ENCODE measurements around the gene IL6ST.
A peak's percentile ranks its signal among the peaks of the same experiment; 100 is the strongest.
"Not testable (repeated sequence)": the region's sequence is repeated elsewhere in the genome, so short reads cannot be mapped to it uniquely, and the experiment has no call there.

Gene IL6ST

DNA sequence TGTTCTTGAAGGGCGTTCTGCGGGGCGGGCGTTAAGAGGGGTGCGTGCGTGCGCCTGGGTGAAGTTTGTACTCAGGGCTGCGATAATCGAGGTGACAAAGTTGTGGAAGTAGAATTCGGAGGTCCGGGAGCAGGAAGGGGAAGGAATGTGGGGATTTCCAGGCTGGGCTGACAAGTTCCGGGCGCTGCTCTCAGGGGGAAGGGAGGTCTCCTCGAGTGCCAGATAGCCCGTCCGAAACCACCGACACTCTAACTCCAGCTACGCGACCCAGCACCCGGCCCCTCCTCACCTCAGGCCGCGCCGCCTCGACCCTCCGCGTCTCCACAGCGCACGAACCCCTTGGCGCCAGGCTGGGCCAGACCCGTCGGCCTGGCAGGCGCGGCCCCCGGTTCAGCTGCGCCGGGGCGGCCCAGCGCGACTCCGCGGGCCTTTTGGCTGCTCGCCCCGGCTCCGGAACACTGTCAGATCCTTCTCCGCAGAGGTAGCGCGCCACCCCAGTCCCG lies at the start of gene IL6ST:
TSS of gene IL6ST (minus strand) at position 469 of the 503 bp plus-strand sequence. CDS start 18,685 bp downstream, outside the sequence.
- peak in 1 of 2 donors; percentile 56 for DNase-seq

DNA sequence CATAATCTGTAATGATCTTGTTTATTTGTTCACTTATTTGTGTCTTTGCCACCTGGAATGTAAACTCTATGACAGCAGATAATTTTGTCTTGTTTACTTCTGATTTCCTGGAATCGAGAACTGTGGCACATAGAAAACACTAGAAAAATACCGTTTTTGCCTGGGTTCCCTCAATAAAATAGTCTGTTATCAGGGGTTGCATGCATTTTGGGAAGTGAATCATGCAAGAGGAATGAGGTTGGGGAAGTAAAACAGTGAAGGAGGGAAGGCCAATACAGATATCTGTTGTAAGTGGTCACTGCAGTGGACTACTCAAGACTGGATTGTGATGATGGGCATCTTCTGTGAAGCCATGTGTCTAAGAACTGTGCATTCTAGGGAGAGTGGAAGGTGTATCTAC lies 45.2 kb upstream of the IL6ST start:
- no peak for DNase-seq

DNA sequence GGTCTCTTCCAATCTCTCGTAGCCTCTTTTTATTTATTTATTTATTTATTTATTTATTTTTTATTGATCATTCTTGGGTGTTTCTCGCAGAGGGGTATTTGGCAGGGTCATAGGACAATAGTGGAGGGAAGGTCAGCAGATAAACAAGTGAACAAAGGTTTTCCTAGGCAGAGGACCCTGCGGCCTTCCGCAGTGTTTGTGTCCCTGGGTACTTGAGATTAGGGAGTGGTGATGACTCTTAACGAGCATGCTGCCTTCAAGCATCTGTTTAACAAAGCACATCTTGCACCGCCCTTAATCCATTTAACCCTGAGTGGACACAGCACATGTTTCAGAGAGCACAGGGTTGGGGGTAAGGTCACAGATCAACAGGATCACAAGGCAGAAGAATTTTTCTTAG lies 43.4 kb upstream of the IL6ST start:
- DNase-seq, result not testable (repeated sequence)

DNA sequence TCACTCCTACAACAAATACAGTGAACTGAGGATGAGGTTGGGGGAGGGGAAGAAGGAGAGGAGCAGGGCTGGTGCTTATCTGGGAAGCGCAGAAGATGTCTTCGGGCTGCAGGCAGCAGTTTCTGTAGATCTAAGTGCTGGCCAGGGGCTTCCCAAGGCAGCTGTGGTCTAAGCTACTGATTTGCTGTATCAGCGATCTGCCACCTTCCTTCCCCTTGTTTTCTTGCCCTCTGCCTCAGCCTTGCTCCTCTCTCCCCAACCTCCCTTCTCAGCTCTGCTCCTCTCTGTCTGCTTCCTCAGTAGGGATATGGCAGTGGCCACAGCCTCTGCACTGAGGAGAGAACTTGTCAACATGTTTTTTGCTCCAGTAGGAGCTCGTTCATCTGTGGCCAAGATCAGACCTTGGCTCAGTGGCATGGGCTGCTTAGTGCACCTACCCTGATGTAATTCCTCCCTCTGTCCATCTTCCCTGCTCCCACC lies 42.8 kb upstream of the IL6ST start:
- DNase-seq, result no peak

DNA sequence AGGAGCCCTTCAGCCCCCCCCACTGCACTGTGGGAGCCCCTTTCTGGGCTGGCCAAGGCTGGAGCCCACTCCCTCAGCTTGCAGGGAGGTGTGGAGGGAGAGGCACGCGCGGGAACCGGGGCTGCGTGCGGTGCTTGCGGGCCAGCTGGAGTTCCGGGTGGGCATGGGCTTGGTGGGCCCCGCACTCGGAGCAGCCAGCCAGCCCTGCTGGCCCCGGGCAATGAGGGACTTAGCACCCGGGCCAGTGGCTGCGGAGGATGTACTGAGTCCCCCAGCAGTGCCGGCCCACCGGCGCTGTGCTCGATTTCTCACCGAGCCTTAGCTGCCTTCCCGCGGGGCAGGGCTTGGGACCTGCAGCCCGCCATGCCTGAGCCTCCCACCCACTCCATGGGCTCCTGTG lies 40.6 kb upstream of the IL6ST start:
- DNase-seq, result not testable (repeated sequence)

DNA sequence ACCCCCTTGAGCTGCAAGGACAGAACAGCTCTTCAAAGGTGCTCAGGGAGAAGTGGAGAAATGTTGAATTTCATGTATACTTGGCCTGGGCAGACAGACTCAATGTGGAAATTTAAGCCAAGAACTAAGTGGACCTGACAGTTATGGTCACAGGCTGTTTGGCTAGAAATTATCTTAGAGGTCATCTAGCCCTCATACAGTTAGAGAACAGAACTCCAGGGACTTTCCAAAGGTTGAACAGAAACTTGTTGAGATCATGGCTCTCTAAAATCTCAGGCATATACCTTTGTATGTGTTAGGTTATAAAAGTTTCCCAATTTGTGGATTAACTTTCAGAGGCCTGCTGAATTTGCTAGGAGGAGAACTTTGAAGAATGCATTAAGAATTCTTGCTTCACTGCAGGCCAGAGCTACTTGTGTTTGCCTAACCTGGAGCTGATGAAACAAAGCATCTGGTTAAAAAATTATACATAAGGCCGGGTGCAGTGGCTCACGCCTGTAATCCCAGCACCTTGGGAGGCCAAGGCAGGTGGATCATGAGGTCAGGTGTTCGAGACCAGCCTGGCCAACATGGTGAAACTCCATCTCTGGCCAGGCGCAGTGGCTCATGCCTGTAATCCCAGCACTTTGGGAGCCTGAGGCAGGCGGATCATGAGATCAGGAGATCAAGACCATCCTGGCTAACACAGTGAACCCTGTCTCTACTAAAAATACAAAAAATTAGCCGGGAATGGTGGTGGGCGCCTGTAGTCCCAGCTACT lies 35.3 kb upstream of the IL6ST start:
- not testable (repeated sequence) for DNase-seq

DNA sequence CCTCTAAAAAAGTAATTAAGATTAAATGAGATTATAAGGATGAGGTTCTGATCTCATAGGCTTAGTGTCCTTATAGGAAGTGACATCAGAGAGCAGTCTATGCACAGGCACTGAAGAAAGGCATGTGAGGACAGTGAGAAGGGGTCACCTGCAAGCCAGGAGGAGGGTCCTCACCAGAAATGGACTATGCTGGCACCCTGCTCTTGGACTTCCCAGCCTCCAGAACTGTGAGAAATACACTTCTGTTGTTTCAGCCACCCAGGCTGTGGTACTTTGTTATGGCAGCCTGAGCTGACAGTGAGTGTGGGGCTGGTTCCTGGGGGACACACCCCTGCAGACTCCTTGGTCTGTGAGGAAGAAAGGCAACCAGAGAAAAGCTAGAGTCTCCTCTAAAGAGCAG lies 34.7 kb upstream of the IL6ST start:
- no peak for DNase-seq

DNA sequence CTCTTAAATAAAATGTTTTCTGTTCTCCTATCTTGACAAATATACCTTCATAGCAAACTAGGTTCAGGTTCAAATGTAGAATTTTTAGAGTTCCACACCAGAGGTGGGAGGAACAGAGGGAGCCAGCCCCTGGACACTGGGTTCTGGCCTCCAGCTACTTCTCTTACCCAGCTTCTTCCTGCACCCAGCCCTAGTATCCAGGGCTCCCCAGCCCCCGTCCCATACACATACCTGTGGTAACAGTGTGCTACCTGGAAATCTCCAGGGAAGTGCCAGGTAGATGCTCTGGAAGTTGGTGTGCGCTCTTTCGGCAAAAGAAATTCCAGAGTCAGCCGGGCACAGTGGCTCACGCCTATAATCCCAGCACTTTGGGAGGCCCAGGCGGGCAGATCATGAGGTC lies 33.9 kb upstream of the IL6ST start:
- no peak for DNase-seq

DNA sequence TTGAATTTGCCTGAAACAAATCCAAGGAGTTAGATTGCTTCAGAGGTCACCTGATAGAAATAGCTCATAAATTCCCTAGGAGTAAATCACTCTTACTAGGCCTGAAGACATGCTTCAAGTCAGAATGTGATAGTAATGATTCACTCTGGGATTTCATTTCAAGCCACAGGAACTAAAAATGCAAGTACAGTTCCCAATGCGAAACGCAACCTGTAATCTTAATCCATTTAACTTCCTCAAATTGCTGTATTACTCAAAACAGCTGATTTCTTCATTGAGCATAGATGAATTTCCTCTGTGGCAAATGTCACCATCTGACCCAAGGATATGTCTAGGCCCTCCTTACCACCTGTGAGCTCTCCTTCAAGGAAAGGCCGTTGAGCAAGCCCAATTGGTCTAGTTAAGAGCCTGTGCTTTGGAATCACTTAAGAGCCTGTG lies 32.1 kb upstream of the IL6ST start:
- DNase-seq, result no peak

DNA sequence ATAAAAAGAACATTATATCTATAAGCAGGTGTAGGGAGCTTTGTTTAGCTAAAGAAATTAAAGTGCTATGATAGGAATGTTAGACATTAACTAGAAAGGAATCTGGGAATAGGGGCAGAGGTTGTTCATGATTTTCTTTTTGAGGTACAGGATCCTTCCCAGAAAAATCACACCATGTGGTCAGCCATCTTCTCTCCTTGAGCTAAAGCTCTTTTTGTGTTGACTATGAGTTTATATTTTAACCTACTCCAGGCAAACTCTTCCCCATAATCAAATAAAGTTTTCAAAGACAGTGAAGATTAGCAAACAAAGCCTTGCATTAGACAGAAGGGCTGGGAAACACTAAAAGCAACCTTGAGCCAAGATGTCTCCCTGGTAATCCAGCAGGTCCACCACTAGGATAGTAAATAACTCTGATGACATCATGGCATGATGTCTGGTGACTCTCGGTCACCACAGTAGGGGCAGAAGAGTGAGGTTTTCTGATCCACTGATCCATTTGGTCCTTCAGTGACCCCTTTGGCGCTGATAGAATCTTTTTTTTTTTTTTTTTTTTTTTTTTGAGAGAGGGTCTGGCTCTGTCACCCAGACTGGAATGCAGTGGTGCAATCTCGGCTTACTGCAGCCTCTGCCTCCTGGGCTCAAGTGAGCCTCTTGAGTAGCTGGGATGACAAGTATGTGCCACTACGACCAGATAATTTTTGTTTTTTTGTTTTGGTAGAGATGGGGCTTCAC lies 30.6 kb upstream of the IL6ST start:
- DNase-seq, result no peak

DNA sequence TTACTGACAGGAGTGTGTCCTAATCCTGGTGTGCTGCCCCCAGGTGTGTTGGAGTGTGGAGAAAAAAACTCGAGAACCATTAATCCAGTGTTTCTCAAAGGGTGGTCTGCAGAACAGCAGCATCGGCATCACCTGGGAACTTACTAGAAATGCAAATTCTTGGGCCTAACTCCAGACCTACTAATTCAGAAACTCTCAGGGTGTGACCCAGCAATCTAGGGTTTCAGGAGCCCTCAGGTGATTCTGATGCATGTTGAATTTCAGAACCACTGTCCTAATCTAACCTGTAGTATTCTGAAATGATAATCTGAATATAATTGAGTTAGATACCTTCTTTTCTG lies 30.0 kb upstream of the IL6ST start:
- no peak for DNase-seq

DNA sequence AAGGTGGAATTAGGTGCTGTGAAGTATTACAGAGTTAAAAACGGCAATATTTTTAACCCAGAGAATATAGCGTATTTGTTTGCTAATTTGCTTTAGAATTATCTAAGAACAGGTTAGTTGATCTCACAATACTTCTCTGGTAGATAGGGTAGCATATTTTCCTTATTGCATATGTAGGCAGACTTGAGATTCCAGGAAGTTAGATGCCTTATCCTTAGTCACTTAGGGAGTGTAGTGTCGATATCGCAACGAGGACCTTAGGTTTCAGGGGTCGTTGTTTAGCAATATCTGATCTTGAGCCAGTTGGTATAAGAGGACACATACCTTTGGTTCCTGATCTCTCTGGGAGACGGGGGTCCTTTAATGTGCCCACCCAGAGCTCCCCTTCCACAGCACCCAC lies 28.5 kb upstream of the IL6ST start:
- no peak for DNase-seq

DNA sequence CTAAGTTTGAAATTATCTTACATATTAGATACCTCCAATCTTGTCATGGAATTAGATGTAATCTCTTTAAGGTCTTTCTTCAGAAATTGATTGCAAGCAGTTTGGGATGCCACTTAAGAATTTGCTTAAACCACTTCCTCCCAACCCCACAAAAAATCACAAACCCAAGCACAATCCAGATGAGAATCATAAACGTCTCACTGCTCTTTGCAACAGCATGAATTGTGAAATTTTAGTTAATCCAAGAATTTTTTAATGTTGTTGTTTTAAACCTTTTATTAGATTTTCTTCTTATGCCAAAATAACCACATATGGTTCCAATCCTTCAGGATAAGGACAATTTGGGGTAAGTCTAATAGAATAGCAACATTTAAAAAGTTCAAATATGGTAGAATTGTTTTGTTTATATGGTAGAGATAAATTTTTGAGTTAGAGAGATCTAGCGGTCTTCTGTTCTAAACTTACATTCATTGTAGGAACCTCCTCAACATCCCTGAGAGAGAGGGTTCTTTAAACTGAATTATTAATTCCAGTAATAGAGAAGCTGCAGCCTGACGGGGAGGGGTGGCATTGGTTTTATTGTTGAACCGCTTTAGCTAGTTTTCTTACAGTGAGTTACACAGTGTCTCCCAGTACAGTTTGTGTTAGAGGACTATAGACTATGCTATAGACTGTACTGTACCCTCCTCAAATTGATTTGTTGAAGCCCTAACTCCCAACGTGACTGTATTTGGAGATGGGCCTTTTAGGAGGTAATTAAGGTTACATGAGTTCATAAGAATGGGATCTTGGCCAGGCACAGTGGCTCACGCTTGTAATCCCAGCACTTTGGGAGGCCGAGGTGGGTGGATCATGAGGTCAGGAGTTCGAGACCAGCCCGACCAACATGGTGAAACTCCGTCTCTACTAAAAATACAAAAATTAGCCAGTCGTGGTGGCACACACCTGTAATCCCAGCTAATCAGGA lies 24.8 kb upstream of the IL6ST start:
- no peak for DNase-seq

DNA sequence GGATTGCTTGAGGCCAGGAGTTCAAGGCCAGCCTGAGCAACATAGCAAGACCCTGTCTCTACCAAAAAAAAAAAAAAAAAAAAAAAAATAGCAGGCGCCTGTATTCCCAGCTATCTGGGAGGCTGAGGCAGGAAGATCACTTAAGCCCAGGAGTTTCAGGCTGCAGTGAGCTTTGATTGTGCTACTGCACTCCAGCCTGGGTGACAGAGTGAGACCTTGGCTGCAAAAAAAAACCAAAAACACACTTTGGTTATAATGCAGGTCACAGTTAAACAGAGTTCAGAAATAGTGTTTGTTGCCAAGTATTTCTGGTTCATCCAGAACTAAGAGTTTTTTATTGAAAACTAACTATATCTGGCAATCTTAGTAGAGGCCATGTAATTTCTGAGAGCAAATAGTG lies 24.1 kb upstream of the IL6ST start:
- no peak for DNase-seq

DNA sequence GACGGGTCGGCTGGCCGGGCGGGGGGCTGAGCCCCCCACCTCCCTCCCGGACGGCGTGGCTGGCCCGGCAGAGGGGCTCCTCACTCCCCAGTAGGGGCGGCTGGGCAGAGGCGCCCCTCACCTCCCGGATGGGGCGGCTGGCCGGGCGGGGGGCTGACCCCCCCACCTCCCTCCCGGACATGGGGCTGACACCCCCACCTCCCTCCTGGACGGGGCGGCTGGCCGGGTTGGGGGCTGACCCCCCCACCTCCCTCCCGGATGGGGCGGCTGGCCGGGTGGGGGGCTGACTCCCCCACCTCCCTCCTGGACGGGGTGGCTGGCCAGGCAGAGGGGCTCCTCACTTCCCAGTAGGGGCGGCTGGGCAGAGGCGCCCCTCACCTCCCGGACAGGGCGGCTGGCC lies 19.9 kb upstream of the IL6ST start:
- not testable (repeated sequence) for DNase-seq

DNA sequence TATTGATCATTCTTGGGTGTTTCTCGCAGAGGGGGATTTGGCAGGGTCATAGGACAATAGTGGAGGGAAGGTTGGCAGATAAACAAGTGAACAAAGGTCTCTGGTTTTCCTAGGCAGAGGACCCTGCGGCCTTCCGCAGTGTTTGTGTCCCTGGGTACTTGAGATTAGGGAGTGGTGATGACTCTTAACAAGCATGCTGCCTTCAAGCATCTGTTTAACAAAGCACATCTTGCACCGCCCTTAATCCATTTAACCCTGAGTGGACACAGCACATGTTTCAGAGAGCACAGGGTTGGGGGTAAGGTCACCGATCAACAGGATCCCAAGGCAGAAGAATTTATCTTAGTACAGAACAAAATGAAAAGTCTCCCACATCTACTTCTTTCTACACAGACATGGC lies 19.2 kb upstream of the IL6ST start:
- DNase-seq, result not testable (repeated sequence)

DNA sequence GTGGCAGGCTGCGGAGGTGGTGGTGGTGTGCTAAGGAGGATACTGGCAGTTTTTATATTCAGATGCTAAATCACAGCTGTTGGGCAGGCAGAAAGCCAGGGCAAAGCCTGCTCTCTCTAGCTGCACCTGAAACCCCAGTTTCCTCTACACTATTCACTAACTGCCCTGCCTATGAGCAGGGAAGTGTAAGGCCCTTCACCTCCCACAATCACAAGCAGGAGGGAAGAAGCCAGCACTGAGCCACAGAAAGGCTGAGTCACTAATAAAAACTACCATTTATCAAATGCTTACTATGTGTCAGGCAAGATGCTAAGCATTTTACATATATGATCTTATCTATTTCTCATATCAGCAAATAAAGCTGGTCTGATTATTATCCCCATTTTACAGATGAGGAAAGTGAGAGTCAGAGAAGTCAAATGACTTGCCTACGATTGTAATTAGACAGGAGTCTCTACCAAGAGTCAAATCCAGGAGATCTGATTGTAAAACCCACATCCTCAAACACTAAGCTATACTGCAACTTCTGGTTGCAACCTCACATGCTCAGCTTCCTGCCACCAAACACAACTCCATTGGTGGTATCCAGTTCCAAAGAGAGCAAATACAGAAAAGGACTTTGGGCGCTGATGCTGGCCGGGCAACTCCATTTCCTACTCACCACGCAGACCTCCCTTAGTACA lies 17.7 kb upstream of the IL6ST start:
- peak; percentile 26 to 28 for DNase-seq

DNA sequence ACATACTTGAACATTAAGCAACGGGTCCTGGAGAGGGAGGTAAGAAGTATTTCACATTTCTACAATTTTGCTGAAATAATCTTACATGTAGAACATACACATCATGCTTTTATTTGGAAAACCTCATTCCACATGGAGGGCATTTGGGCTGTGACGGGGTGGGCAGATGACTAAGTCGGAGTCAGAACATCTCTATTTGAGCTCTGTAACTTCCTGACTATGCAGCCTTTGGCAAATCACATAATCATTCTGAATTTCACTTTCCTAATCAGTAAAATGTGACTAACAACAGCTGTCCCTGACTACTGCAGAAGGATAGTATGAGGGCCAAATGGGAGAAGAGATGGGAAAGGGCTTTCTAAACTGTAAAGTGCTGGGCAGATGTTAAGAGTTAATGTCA lies 17.1 kb upstream of the IL6ST start:
- peak; percentile 38 to 44 for DNase-seq

DNA sequence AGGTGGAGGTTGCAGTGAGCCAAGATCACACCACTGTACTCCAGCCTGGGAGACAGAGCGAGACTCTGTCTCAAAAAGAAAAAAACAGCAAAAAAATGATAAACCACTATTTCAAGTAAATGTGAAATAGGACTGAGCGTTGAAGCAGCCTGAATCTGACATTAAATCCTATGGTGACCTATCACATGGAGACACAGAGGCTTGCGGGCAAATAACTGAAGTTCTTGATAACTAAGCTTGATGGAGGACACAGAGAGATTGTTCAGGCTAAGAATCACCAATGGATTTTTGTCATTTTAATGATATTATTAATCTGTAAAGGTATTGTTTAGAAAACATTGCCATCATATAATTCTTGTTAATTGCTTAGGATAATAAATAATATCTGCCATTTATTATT lies 15.7 kb upstream of the IL6ST start:
- DNase-seq, result no peak

DNA sequence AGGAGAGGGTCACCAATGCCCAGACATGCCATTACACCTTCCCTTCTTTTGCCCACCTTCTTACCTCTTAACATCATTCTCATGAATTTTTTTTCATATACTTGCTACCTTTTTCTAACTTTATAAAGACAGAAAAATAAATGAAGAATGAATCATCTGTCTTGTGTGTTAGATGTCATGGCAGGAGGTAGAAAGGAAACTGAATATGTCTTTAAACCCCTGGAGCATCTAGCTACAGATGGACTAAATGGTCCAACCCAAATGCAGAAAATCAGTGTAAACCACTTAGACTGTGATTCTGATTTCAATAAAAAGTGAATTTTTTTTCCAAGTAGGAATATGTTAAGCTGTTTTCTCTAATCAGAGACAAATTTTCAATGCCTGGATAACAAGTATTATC lies 11.8 kb upstream of the IL6ST start:
- DNase-seq, result no peak

DNA sequence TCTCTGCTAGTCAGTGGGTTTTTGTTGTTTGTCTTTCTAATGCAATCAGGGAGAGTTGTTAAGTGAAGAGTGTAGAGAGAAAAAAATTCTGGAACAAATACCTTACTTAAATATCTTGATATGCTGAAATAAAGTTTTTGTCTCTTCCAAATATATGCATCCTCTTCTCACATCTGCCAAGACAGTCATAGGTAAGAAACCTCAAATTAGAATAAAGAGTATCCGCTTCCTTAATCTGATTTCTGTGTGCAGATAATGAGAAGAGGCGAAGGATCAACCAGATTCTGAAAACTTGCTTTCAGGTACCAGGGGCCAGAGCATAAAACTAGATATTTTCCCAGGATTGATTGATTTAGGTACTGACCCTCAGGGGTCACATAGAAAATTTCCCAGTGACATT lies 11.3 kb upstream of the IL6ST start:
- DNase-seq, result no peak

DNA sequence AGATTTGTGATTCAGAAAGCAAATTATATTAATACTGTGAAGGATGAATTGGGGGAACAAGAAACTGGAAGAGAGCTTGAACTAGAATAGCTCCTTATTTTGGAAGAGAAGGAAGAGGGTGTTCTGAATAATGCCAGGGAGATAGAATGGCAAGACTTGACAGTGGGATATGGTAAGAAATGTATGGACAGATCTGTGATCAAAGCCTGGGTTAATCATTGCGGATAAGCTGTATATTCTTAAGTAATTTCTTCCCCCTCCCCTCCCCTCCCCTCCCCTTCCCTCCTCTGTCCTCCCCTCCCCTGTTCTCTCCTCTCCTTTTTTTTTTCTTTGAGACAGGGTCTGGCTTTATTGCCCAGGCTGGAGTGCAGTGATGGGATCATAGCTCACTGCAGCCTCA lies 10.1 kb upstream of the IL6ST start:
- DNase-seq, result no peak
